GM18498 (cell line): ENCODE data around the gene FAM131C.
"Not testable (repeated sequence)": the region's sequence is repeated elsewhere in the genome, so short reads cannot be mapped to it uniquely, and the experiment has no call there.

Source experiments
- ATAC-seq: cut with Tn5 transposase; IDR thresholded peaks from one replicate; pipeline ENCODE4 v1.9.1; 2021; ENCODE audit warnings: mild to moderate bottlenecking, moderate library complexity; ENCODE audit not compliant: unreplicated experiment

FAM131C gene

GRCh38 chr1:16042096-16042495, 31.4 kb downstream of the FAM131C start:
- ATAC-seq, result no peak

GRCh38 chr1:16041200-16041599, 32.3 kb downstream of the FAM131C start:
- ATAC-seq, result no peak

GRCh38 chr1:16039871-16040270, 33.6 kb downstream of the FAM131C start:
- ATAC-seq, result not testable (repeated sequence)

GRCh38 chr1:16038620-16038912, 34.9 kb downstream of the FAM131C start:
- no peak for ATAC-seq

- ATAC-seq, result not testable (repeated sequence)
These were observed 37.0 kb downstream of the FAM131C start for GRCh38 chr1:16036461-16036860.

- not testable (repeated sequence) for ATAC-seq
These were observed 40.3 kb downstream of the FAM131C start for GRCh38 chr1:16033103-16033632.

GRCh38 chr1:16032388-16033102, 40.9 kb downstream of the FAM131C start:
- ATAC-seq, result no peak

- ATAC-seq, result no peak
These were observed 41.9 kb downstream of the FAM131C start for GRCh38 chr1:16031551-16031950.

- no peak for ATAC-seq
These were observed 44.2 kb downstream of the FAM131C start for GRCh38 chr1:16029288-16029687.

- ATAC-seq, result not testable (repeated sequence)
These were observed 44.5 kb downstream of the FAM131C start for GRCh38 chr1:16029003-16029268.

- ATAC-seq, result no peak
These were observed 45.0 kb downstream of the FAM131C start for GRCh38 chr1:16028237-16029002.

GRCh38 chr1:16026723-16027484, 46.5 kb downstream of the FAM131C start:
- no peak for ATAC-seq

- ATAC-seq, result not testable (repeated sequence)
These were observed 47.1 kb downstream of the FAM131C start for GRCh38 chr1:16026302-16026701.

- no peak for ATAC-seq
These were observed 50.3 kb downstream of the FAM131C start for GRCh38 chr1:16023050-16023653.

GRCh38 chr1:16022393-16022792, 51.1 kb downstream of the FAM131C start:
- ATAC-seq, result no peak

GRCh38 chr1:16021681-16022080, 51.8 kb downstream of the FAM131C start, which contains the start of gene CLCNKA:
Gene CLCNKA (plus strand): TSS chr1:16022036. CDS start chr1:16022620, 584 bp downstream.
- ATAC-seq, result no peak

- not testable (repeated sequence) for ATAC-seq
These were observed 52.6 kb downstream of the FAM131C start for GRCh38 chr1:16020878-16021277.

- no peak for ATAC-seq
These were observed 53.1 kb downstream of the FAM131C start for GRCh38 chr1:16020325-16020724.

GRCh38 chr1:16019644-16020277, 53.7 kb downstream of the FAM131C start:
- ATAC-seq, result no peak

- ATAC-seq, result no peak
These were observed 54.5 kb downstream of the FAM131C start for GRCh38 chr1:16018749-16019643.
